Retina (tissue), 1 donor: ENCODE data around the gene NKX1-2.
A peak's percentile ranks its signal among the peaks of the same experiment; 100 is the strongest.

Experiments
- DNase-seq: peaks from one replicate; pipeline ENCODE4 v3.0.0-alpha.2; 2016

Gene NKX1-2

DNA sequence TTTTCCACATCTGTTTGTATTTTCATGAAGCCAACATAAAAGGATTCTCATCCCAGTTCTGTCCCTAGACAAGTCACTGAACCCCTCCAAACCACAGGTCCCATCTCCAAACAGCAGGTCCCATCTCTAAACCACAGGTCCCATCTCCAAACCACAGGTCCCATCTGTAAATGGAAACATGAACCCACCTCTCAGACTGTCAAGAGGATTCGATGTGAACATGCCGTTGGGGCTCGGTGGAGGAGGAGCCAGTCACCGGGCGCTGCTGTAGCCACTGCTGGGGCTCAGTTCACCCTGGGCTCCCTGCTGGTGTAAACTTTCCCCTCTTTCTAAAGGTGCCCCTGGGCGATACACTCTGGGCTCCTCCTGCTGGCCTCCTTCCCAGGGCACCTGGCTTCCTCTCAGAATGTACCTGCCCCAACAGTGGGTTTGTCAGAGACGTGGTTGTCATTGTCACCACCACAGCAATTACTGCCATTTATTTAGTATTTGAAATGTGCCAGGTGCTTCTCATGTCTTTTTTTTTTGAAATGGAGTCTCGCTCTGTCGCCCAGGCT lies 24.8 kb upstream of the NKX1-2 start:
- DNase-seq = no peak

DNA sequence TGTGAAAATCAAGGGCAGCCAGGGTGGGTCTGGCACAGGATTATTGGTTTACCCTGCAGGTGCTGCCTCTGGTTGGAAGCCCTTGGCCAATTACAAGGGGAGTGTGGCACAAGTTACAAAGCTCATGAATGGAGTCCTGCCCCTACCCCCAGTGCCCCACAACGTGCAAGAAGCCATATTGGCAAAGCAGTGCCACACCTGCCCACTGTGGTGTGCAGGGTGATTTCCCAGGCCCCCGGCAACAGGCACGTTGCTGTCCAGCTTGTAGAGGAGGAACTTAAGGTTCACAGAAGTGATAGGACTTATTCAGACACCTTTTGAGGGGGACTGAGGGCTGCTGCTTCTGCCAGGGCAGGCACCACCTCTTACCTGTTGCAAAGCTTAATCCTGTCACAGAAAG lies 23.2 kb upstream of the NKX1-2 start:
- DNase-seq = no peak

DNA sequence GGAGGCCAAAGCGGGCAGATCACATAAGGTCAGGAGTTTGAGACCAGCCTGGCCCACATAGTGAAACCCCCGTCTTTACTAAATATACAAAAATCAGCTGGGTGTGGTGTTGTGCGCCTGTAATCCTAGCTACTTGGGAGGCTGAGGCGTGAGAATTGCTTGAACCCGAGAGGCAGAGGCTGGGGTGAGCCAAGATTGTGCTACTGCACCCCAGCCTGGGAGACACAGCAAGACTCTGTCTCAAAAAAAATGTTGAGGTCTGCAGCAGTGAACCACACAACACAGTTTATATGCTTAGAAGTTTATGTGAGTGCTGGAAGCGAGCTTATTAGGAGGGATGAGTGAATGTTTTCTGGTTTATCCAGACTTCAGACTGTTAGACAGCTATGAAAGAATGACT lies 22.2 kb upstream of the NKX1-2 start:
- no peak for DNase-seq

GRCh38 chr10:124470544-124471434 lies 21.0 kb upstream of the NKX1-2 start:
- DNase-seq = no peak

DNA sequence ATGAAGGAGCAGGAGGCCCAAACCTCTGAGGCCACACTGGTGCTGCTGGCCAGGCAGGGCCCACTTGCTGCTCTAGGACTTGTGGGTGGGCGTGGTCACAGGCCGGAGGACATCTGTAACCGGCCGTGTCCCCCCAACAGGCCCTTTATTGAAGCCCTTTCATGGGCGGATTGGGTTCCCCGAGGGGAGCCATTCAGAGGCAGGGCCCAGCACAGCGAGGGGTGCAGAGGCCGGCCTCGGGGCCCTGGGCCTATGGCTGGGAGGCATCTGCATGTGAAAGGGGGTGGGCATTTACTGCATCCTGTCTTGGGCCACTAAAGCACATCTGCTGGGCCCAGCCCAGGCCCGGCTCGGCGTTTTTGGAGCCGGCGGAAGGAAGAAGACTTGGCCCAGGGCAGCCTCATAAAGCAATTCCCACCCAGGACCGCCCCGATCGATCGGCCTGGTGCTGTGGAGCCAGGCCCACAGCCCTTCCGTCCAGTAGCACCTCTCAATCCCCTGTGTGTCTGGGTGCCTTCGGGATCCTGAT lies 20.2 kb upstream of the NKX1-2 start:
- DNase-seq = no peak

- DNase-seq = no peak
Measured at GRCh38 chr10:124468624-124469023, 18.8 kb upstream of the NKX1-2 start.

DNA sequence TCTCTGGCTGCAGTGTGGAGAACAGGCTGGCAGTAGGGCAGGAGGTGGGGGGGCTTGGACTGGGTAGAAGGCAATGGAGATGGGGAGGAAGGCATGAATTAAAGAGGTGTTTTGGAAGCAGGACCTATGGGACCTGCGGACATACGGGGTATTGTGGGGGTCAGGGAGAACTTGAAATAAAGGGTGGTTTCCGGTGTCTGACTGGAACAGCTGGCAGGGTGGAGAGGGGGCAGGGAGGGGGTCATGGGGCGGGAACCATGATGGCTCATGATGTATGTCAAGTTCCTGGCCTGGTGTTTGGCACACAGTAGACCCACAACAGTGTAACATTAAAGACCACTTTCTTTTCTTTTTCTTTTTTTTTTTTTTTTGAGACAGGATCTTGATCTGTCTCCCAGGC lies 17.3 kb upstream of the NKX1-2 start:
- DNase-seq = no peak

DNA sequence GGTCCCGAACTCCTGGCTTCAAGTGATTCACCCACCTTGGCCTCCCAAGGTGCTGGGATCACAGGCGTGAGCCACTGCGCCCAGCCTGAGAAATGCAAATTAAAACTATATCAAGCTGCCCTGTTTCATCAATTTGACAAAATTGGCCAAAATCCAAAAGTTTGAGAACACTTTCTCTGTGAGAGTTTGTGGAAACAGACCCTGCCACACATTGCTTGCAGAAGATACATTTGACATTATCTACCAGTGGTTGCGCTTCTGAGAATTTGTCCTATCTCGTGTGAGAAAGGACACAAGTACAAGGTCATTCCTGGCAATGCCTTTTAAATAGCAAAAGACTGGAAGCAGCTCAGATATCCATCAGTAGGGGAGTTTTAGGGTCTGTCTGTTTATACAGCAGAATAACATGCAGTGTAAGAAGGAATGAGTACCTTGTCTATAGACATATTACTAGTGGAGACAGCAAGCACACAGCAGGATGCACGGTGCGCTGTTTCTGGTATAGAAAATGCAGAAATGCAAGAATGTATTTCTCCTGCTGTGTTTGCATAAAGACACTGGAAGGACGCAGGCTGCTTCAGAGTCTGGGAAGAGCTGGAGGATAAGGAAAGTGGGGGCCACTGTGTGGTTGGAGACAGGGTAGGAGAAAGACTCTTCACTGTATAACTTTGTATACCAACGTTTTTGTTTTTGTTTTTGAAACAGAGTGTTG lies 16.1 kb upstream of the NKX1-2 start:
- no peak for DNase-seq

GRCh38 chr10:124465003-124465776 lies 15.4 kb upstream of the NKX1-2 start:
- DNase-seq = no peak

DNA sequence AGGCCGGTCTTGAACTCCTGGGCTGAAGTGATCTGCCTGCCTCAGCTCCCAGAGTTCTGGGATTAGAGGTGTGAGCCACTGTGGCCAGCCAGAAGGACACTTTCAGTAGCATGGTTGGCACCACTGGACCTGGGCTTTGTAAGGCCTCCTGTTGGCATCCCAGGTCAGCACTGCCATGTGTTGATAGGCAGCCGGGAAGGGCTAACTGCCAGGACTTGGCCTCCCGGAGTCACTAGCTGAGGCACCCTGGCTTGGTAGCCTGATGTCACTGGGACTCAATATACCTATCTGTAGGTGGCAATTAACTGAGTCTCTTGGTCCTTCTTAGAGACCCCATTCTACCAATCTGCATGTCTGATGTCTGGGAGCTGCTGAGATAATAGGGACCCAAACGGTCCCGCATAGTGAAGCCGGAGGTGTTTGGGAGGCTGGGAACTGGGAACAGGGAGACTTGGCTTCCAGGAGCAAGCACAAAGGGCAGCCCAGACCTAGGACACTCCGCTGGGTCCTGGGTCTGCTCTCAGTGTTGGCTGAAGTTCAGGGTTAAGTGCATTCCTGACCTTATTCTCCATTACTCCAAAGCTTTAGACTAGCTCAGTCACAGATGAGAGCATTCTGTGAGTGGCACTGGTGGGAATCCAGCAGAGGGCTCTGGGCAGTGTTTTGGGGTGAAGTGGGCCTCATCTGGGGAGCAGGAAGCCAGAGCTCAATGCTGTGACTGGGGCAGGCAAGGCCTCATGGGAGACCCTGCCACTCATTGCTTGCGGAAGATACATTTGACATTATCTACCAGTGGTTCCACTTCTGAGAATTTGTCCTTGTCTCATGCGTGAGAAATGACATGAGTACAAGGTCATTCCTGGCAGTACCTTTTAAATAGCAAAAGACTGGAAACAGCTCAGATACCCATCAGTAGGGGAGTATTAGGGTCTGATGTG lies 14.5 kb upstream of the NKX1-2 start:
- DNase-seq = no peak

- no peak for DNase-seq
Measured at GRCh38 chr10:124462348-124462695, 12.5 kb upstream of the NKX1-2 start.

- peak; percentile 96 for DNase-seq
Measured at GRCh38 chr10:124461642-124462347, 12.0 kb upstream of the NKX1-2 start, which contains the start of gene LHPP. TSS of gene LHPP (plus strand) at chr10:124461823. CDS start at chr10:124461863, 40 bp downstream.

GRCh38 chr10:124460144-124460543 lies 10.3 kb upstream of the NKX1-2 start:
- no peak for DNase-seq

DNA sequence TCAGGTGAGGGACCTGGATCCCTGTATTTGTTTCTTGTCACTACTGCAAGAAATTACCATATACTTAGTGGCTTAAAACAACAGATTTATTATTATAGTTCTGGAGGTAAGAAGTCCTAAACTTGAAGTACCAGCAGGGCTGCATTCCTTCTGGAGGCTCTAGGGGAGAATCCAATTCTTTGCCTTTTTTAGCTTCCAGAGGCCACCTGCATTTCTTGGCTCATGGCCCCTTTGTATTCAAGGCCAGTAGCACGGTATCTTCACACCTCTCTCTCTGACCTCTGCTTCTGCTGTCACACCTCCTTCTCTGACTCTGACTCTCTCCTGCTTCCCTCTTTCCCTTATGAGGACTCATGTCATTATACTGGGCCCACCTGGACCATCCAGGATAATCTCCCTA lies 9.6 kb upstream of the NKX1-2 start:
- DNase-seq = no peak

GRCh38 chr10:124458889-124459288 lies 9.1 kb upstream of the NKX1-2 start:
- DNase-seq = no peak

- DNase-seq = no peak
Measured at GRCh38 chr10:124458473-124458872, 8.6 kb upstream of the NKX1-2 start.

- DNase-seq = no peak
Measured at GRCh38 chr10:124455441-124455840, 5.6 kb upstream of the NKX1-2 start.

- DNase-seq = peak; percentile 24
Measured at GRCh38 chr10:124453960-124454610, 4.2 kb upstream of the NKX1-2 start.

DNA sequence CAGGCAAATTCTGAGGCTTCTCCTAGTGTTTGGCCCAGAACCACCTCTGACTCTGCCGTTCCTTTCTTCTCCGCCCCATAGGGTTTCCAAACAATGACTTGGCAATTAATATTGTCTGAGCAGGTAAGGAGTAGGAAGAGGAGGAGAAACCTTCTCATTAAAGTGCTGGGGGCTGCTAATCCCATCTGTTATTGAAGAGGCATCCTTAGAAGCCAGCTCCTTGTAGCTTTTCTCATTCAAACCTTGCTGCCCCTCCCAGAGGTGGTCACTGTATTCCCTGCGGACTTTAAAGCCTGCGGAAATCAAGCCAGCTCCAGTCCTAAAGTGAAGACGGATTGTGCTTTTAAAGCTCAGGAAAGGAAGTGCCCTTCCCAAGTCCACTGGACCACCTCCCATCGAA lies 1.4 kb upstream of the NKX1-2 start:
- DNase-seq = no peak

DNA sequence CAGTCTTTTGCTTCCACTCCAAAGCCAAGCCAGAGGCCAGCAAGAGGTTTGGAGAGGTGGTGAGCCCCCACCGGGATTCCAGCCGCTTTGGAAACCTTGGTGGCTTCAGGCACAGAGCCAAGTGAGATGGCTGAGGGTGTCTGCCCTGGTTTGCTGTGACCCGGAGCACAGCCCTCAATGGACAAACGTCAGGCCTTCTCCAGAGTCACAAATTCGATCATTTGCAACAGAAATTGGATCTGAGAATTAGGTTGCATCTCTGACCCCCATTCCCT lies 885 bp upstream of the NKX1-2 start:
- DNase-seq = peak; percentile 12
